ENCODE results near the gene DYNLRB1. TPM values are rescaled to one million over a fixed set of nuclear protein-coding genes. Genes with fewer than 3 reads are reported as not detected.

Gene DYNLRB1
- total RNA-seq, 1 donor from 2014 or later, result 208 TPM

- H3K4me1 Mint-ChIP-seq (ENCODE audit: low read depth), result peaks cover 16% of the 10 kb centered on the region
- TF ChIP-seq, protein P1, sequence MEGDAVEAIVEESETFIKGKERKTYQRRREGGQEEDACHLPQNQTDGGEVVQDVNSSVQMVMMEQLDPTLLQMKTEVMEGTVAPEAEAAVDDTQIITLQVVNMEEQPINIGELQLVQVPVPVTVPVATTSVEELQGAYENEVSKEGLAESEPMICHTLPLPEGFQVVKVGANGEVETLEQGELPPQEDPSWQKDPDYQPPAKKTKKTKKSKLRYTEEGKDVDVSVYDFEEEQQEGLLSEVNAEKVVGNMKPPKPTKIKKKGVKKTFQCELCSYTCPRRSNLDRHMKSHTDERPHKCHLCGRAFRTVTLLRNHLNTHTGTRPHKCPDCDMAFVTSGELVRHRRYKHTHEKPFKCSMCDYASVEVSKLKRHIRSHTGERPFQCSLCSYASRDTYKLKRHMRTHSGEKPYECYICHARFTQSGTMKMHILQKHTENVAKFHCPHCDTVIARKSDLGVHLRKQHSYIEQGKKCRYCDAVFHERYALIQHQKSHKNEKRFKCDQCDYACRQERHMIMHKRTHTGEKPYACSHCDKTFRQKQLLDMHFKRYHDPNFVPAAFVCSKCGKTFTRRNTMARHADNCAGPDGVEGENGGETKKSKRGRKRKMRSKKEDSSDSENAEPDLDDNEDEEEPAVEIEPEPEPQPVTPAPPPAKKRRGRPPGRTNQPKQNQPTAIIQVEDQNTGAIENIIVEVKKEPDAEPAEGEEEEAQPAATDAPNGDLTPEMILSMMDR (IDR thresholded peaks at IDR 0.05; ENCODE audit: unreplicated experiment), result no peak
- H3K36me3 Mint-ChIP-seq (ENCODE audit: insufficient read depth), result no peaks in the 10 kb centered on the region
- H3K9me3 Mint-ChIP-seq (ENCODE audit: low read depth), result no peaks in the 10 kb centered on the region
- peaks cover 8% of the 10 kb centered on the region for H3K27me3 Mint-ChIP-seq
- H3K27ac Mint-ChIP-seq, result peak overlapping the region; percentile 32
- DNase-seq (ENCODE audit: low spot score, unreplicated experiment), result no peak
- no peak overlapping the region for H3K4me3 Mint-ChIP-seq (ENCODE audit: low read depth)
Observed at GRCh38 chr20:34549929-34550305, 33.7 kb downstream of the DYNLRB1 start.

DNA sequence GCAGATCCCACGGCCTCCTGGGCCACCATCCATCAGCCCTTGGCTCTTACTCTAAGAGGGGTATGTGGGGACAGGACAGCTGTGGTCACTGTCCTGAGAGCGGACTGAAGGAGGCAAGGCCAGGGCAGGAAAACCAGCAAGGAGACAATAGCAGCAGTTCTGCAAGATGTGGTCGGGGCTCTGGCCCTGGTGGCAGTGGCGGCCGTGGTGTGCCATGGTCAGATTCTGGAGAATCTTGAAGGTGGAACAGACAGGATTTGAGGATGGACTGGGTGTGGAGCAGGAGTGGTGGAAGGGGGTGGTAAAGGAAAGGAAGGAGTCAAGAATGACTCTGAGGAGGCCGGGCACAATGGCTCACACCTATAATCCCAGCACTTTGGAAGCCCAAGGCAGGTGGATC lies 36.3 kb downstream of the DYNLRB1 start:
- H3K4me1 Mint-ChIP-seq (ENCODE audit: low read depth), result peaks cover 10% of the 10 kb centered on the region
- H3K27ac Mint-ChIP-seq, result peak overlapping the region; percentile 5
- no peaks in the 10 kb centered on the region for H3K36me3 Mint-ChIP-seq (ENCODE audit: insufficient read depth)
- DNase-seq (ENCODE audit: low spot score, unreplicated experiment), result no peak
- H3K27me3 Mint-ChIP-seq, result peaks cover 4% of the 10 kb centered on the region
- no peak overlapping the region for H3K4me3 Mint-ChIP-seq (ENCODE audit: low read depth)
- H3K9me3 Mint-ChIP-seq (ENCODE audit: low read depth), result no peaks in the 10 kb centered on the region
- TF ChIP-seq, protein P1 (IDR thresholded peaks at IDR 0.05; ENCODE audit: unreplicated experiment), result no peak

DNA sequence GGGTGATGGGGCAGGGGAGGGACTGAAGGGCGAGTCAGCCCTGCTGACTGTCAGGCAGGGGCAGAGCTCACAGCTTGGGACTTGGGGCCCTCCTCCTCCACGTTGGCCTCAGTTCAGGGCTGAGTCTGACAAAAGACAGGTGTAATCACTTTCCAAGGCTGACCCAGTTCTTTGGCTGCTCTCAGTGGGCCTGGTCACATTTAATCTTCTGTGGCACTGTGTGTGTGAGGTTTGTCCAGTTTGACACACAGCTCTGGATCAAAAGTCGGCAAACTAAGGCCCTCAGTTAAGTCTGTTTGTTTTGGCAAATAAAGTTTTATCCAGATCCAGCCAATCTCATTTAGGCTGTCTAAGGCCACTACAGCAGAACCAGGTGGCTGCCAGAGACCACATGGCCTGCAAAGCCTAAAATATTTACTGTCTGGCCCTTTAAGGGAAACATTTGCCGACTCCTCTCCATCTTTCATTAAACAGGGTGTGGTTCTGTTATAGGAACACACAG lies 37.2 kb downstream of the DYNLRB1 start:
- no peaks in the 10 kb centered on the region for H3K9me3 Mint-ChIP-seq (ENCODE audit: low read depth)
- H3K27ac Mint-ChIP-seq, result no peak overlapping the region
- peaks cover 3% of the 10 kb centered on the region for H3K36me3 Mint-ChIP-seq (ENCODE audit: insufficient read depth)
- TF ChIP-seq, protein P1 (IDR thresholded peaks at IDR 0.05; ENCODE audit: unreplicated experiment), result no peak
- peaks cover 9% of the 10 kb centered on the region for H3K27me3 Mint-ChIP-seq
- no peak overlapping the region for H3K4me3 Mint-ChIP-seq (ENCODE audit: low read depth)
- H3K4me1 Mint-ChIP-seq (ENCODE audit: low read depth), result peaks cover 14% of the 10 kb centered on the region
- DNase-seq (ENCODE audit: low spot score, unreplicated experiment), result no peak

DNA sequence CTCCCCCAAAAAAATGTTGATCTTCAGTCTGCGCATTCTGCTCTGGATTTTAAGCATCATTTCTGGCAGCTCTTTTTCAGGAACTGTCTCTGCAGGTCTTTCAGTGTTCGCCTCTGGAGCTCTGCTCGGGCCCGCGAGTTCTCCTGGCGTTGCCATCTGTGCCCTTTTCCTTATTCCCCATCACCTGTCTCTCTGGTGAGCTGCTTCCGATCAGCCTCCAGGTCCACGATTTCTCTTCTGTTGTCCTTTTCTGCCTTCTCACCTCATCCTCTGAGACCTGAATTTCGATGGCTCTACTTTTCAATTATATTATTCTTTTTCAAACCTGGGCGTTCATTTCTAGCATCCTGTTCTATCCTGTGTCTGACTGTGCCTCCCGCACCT lies 41.7 kb downstream of the DYNLRB1 start:
- peaks cover 8% of the 10 kb centered on the region for H3K36me3 Mint-ChIP-seq (ENCODE audit: insufficient read depth)
- no peak for DNase-seq (ENCODE audit: low spot score, unreplicated experiment)
- H3K27me3 Mint-ChIP-seq, result peaks cover 9% of the 10 kb centered on the region
- no peaks in the 10 kb centered on the region for H3K9me3 Mint-ChIP-seq (ENCODE audit: low read depth)
- peaks cover 6% of the 10 kb centered on the region for H3K4me1 Mint-ChIP-seq (ENCODE audit: low read depth)
- H3K4me3 Mint-ChIP-seq (ENCODE audit: low read depth), result peak overlapping the region; percentile 85
- H3K27ac Mint-ChIP-seq, result peak overlapping the region; percentile 96
- TF ChIP-seq, protein P1 (IDR thresholded peaks at IDR 0.05; ENCODE audit: unreplicated experiment), result no peak

GRCh38 chr20:34558320-34559218 lies 42.3 kb downstream of the DYNLRB1 start, which contains the start of gene MAP1LC3A:
Gene MAP1LC3A (plus strand): TSS chr20:34558718. CDS start chr20:34558869, 151 bp downstream.
- peak within 1 kb of the TSS; percentile 96 for H3K27ac Mint-ChIP-seq
- H3K36me3 Mint-ChIP-seq (ENCODE audit: insufficient read depth), result peaks cover 8% of the 10 kb centered on the region
- peak; percentile 98 for DNase-seq (ENCODE audit: low spot score, unreplicated experiment)
- no peaks in the 10 kb centered on the region for H3K9me3 Mint-ChIP-seq (ENCODE audit: low read depth)
- peaks cover 6% of the 10 kb centered on the region for H3K4me1 Mint-ChIP-seq (ENCODE audit: low read depth)
- H3K27me3 Mint-ChIP-seq, result peaks cover 9% of the 10 kb centered on the region
- peak within 1 kb of the TSS; percentile 85 for H3K4me3 Mint-ChIP-seq (ENCODE audit: low read depth)
- TF ChIP-seq, protein P1 (IDR thresholded peaks at IDR 0.05; ENCODE audit: unreplicated experiment), result no peak
